Tibial nerve (tissue), 4 donors: Measurements from ENCODE around the gene STYK1.

ENCODE experiments used
- EP300 ChIP-seq, 2 donors: sonication (generic); formaldehyde crosslinking; IDR thresholded peaks; one replicate each; pipeline ENCODE4 v1.6.1; 2017; ENCODE audit warnings: antibody characterized with exemption in 2 of 2, mild to moderate bottlenecking in 1 of 2
- POLR2A ChIP-seq, 2 donors: fragments of 450-650 bp; IDR thresholded peaks; one replicate each; pipeline ENCODE4 v1.6.1; 2017; ENCODE audit warnings: antibody characterized with exemption in 2 of 2, mild to moderate bottlenecking in 2 of 2, moderate library complexity in 2 of 2
- TF ChIP-seq, protein P1 (sequence below), 5 experiments: fragments of 200-600 bp in 3 of 5; fragments of 450-650 bp in 2 of 5; sonication (generic) in 3 of 5; IDR thresholded peaks; one replicate each; pipeline ENCODE4 v1.5.1; 2016 to 2019; ENCODE audit warnings: antibody characterized with exemption in 5 of 5, mild to moderate bottlenecking in 3 of 5, moderate library complexity in 2 of 5

DNA sequence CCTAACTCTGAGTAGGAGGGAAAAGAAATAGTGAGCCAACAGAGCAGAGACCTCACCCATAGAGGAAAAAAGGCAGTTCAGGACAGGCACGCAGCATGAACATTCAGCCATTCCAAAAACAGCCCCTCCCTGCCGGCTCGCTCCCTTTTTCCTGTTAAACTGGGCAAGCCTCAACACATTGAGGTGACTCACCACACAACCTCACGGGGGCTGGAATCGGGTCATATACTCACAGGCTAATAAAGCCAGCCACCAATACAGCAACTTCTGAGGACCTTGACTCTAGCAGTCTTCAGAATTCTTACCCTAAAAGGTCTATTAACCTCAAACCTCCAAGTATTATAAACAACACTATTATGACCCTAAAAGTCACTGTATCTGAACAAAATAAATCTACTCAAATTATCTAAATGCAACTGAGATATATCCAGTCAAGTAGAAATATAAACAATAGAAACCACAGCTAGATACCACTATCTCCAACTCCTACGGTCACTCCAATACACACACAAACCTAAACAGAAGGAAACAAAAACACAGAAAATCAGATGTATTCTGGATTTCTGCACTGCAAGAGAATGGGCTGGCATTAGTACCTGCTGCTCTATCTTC is 43.0 kb upstream of the STYK1 start:
- TF ChIP-seq, protein P1, sequence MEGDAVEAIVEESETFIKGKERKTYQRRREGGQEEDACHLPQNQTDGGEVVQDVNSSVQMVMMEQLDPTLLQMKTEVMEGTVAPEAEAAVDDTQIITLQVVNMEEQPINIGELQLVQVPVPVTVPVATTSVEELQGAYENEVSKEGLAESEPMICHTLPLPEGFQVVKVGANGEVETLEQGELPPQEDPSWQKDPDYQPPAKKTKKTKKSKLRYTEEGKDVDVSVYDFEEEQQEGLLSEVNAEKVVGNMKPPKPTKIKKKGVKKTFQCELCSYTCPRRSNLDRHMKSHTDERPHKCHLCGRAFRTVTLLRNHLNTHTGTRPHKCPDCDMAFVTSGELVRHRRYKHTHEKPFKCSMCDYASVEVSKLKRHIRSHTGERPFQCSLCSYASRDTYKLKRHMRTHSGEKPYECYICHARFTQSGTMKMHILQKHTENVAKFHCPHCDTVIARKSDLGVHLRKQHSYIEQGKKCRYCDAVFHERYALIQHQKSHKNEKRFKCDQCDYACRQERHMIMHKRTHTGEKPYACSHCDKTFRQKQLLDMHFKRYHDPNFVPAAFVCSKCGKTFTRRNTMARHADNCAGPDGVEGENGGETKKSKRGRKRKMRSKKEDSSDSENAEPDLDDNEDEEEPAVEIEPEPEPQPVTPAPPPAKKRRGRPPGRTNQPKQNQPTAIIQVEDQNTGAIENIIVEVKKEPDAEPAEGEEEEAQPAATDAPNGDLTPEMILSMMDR (IDR thresholded peaks at IDR 0.05), result no peak
- peak in 1 of 2 donors; percentile 20 for TF ChIP-seq POLR2A (IDR thresholded peaks at IDR 0.05)
- peak; percentile 9 to 76 for TF ChIP-seq EP300 (IDR thresholded peaks at IDR 0.05)
